ENCODE results near the gene CAMK1D. TPM values are rescaled to one million over a fixed set of nuclear protein-coding genes. Genes with fewer than 3 reads are reported as not detected.

Gene CAMK1D
- total and polyA plus RNA-seq, 2 donors (not counting 3 experiments of a cell fraction or from before 2014, with no cell fraction given): 0.37 to 4.2 TPM

DNA sequence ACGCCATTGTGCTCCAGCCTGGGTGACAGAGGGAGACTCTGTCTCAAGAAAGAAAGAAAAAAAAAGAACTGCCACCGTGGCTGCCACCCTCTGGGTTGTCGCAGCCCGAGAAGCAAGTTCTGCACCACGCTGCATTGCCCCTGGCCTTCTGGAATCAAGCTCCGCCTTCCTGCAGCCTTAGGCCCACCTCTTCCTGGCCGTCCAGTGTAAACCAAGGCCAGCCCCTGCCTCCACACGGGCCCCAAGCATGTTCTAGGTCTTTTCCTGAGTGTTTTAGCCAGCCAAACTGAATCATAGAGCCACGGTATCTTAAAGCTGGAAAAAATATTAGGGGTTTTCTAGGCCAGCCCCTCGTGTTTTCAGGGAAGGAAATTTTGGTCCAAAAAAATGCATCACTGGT, 463.2 kb downstream of the CAMK1D start:
- Histone ChIP-seq H3K9me1 (replicated peaks; ENCODE audit: control insufficient read depth, extremely low read depth, insufficient read depth, low read length) (no peaks in the 10 kb centered on the region), H3K79me2 (ENCODE audit: control insufficient read depth, insufficient read depth, low read length) (no peaks in the 10 kb centered on the region), H3K36me3 (ENCODE audit: control insufficient read depth in 2 of 2, extremely low read depth in 1 of 2, insufficient read depth in 2 of 2, low read length in 2 of 2) (no peaks in the 10 kb centered on the region), H3K4me1 (ENCODE audit: control insufficient read depth, extremely low read depth, insufficient read depth, low read length) (no peaks in the 10 kb centered on the region), H4K20me1 (replicated peaks; ENCODE audit: control insufficient read depth, extremely low read depth, insufficient read depth, low read length) (no peaks in the 10 kb centered on the region), H3K27me3 (ENCODE audit: control insufficient read depth in 2 of 2, insufficient read depth in 2 of 2, low read length in 2 of 2) (no peaks in the 10 kb centered on the region), H2AFZ (ENCODE audit: low read depth, low read length) (no peak overlapping the region), H3K27ac (ENCODE audit: insufficient read depth, low read depth, low read length) (no peak overlapping the region), H3K4me2 (ENCODE audit: insufficient read depth, low read length) (no peak overlapping the region), H3K4me3 (replicated peaks in 1 of 3; ENCODE audit: insufficient read depth in 1 of 3, low read depth in 1 of 3, low read length in 3 of 3) (no peak overlapping the region), H3K9me3 (replicated peaks; ENCODE audit: control insufficient read depth, insufficient read depth, low read length) (no peaks in the 10 kb centered on the region), H3K9ac (replicated peaks; ENCODE audit: extremely low read depth, insufficient read depth, low read length) (no peak overlapping the region)
- intact Hi-C loops (cut with micrococcal nuclease): no loop called here
- ChIA-PET CTCF (interaction anchor here (1.7 kb wide), 1 partner anchor 30 kb away, joined by 3 read pairs; no protein-coding TSS in a partner anchor), POLR2A (no interaction called here)
- no peak for TF ChIP-seq EZH2 (IDR thresholded peaks at IDR 0.05; ENCODE audit: borderline replicate concordance, low read depth, low read length, severe bottlenecking)
- no peak for TF ChIP-seq JUN (IDR thresholded peaks at IDR 0.05; ENCODE audit: borderline replicate concordance, insufficient read depth, insufficient read length, low read depth)
- TF ChIP-seq FOS (IDR thresholded peaks at IDR 0.05; ENCODE audit: borderline replicate concordance, insufficient read depth, low read length): no peak
- TF ChIP-seq POLR2A (IDR thresholded peaks at IDR 0.05; ENCODE audit: low read depth, low read length): no peak
- no peak for TF ChIP-seq MYC (IDR thresholded peaks at IDR 0.05; ENCODE audit: low read depth, low read length)
- TF ChIP-seq GATA2 (IDR thresholded peaks at IDR 0.05; ENCODE audit: insufficient read depth, insufficient read length, low read depth, low read length): no peak
- TF ChIP-seq, protein P1, sequence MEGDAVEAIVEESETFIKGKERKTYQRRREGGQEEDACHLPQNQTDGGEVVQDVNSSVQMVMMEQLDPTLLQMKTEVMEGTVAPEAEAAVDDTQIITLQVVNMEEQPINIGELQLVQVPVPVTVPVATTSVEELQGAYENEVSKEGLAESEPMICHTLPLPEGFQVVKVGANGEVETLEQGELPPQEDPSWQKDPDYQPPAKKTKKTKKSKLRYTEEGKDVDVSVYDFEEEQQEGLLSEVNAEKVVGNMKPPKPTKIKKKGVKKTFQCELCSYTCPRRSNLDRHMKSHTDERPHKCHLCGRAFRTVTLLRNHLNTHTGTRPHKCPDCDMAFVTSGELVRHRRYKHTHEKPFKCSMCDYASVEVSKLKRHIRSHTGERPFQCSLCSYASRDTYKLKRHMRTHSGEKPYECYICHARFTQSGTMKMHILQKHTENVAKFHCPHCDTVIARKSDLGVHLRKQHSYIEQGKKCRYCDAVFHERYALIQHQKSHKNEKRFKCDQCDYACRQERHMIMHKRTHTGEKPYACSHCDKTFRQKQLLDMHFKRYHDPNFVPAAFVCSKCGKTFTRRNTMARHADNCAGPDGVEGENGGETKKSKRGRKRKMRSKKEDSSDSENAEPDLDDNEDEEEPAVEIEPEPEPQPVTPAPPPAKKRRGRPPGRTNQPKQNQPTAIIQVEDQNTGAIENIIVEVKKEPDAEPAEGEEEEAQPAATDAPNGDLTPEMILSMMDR (IDR thresholded peaks at IDR 0.05; ENCODE audit: extremely low read depth in 1 of 2, insufficient read depth in 1 of 2, low read depth in 1 of 2, low read length in 2 of 2): no peak
- TF ChIP-seq POLR2AphosphoS5 (IDR thresholded peaks at IDR 0.05; ENCODE audit: insufficient read depth, low read depth, low read length): no peak
- TF ChIP-seq, protein P2, sequence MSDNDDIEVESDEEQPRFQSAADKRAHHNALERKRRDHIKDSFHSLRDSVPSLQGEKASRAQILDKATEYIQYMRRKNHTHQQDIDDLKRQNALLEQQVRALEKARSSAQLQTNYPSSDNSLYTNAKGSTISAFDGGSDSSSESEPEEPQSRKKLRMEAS (IDR thresholded peaks at IDR 0.05; ENCODE audit: insufficient read depth, insufficient read length): no peak
- DNase-seq (ENCODE audit: low read depth, low spot score) (no peak), FAIRE-seq (no peak)
- dilution Hi-C loops (cut with MboI; ENCODE audit: extremely low pct_ligation_motif_present, low sequenced_read_pairs): no loop called here
- BruUV-seq (replicated peaks): no TSS peak

All from endothelial cell of umbilical vein (primary cell).